HCT116 (cell line): ENCODE results near the gene CDC42EP4. TPM values are rescaled to one million over a fixed set of nuclear protein-coding genes. Genes with fewer than 3 reads are reported as not detected.

Source experiments
- ATAC-seq: fragments of 200-7000 bp; cut with Tn5 transposase; 2 replicates; pipeline ENCODE4 v1.9.1; 2020; ENCODE audit warnings: mild to moderate bottlenecking, moderate library complexity
- BruUV-seq: library from RNA; stranded (reverse); fragments of 400-500 nt; replicated peaks from 2 replicates; lab custom pipeline; 2021; lab: Mats Ljungman, UMichigan
- CTCF ChIA-PET: fragments of 300-600 bp; sonication (Branson Sonifier 250); formaldehyde crosslinking; loops from one replicate; lab custom pipeline; 2021; ENCODE audit warnings: antibody characterized with exemption; lab: Charles Lee
- POLR2A ChIA-PET: fragments of 300-600, 350-600 bp; sonication (Branson Sonifier 250); formaldehyde crosslinking; loops from one replicate; lab custom pipeline; 2021; ENCODE audit warnings: antibody characterized with exemption; lab: Charles Lee
- RAD21 ChIA-PET, 2 experiments: fragments of 300-600 bp; sonication (Branson Sonifier 250); formaldehyde crosslinking; loops; one replicate each; lab custom pipeline; 2023; ENCODE audit warnings: low total read pairs in 2 of 2; ENCODE audit not compliant: uncharacterized antibody in 2 of 2, unreplicated experiment in 2 of 2, low non-redundant PET in 1 of 2; lab: Charles Lee
- DNase-seq: peaks from one replicate; pipeline ENCODE4 v3.0.0-alpha.2; 2010; ENCODE audit warnings: low read depth, low spot score
- H2AFZ ChIP-seq: fragments of 200-600 bp; shearing (Covaris generic), sonication (generic); 2 replicates; pipeline ENCODE4 v1.6.1; 2017; ENCODE audit warnings: low read depth, mixed run types, mixed read lengths, antibody characterized with exemption, low read length; ENCODE audit not compliant: poor library complexity, severe bottlenecking
- H3K27ac ChIP-seq: 2 replicates; pipeline ENCODE4 v1.5.1; 2012; ENCODE audit warnings: low read depth, low read length
- H3K27me3 ChIP-seq: fragments of 200-600 bp; sonication (generic); 2 replicates; pipeline ENCODE4 v1.6.1; 2016; ENCODE audit warnings: mixed run types, low read length, mixed read lengths; ENCODE audit not compliant: insufficient read depth
- H3K36me3 ChIP-seq, 2 experiments: fragments of 200-500 bp in 1 of 2; fragments of 200-600 bp in 1 of 2; sonication (Bioruptor generic) in 1 of 2; sonication (generic) in 1 of 2; 2 replicates each; pipeline versions ENCODE4 v1.5.1 to v1.6.1; 2014 to 2016; ENCODE audit warnings: low read length in 2 of 2, inconsistent platforms in 1 of 2, mixed read lengths in 1 of 2, mixed run types in 1 of 2; ENCODE audit not compliant: insufficient read depth in 2 of 2, control insufficient read depth in 1 of 2
- H3K4me1 ChIP-seq, 2 experiments: fragments of 200-600 bp in 1 of 2; sonication (generic) in 1 of 2; 2 replicates each; pipeline versions ENCODE4 v1.5.1 to v1.6.1; 2012 to 2017; ENCODE audit warnings: low read length in 2 of 2, inconsistent platforms in 1 of 2, mild to moderate bottlenecking in 1 of 2, mixed read lengths in 1 of 2, mixed run types in 1 of 2, moderate library complexity in 1 of 2; ENCODE audit not compliant: insufficient read depth in 2 of 2, control insufficient read depth in 1 of 2
- H3K4me2 ChIP-seq: fragments of 200-600 bp; sonication (generic); 2 replicates; pipeline ENCODE4 v1.6.1; 2017; ENCODE audit warnings: mixed run types, low read length, mixed read lengths
- H3K4me3 ChIP-seq, 2 experiments: fragments of 200-600 bp in 1 of 2; sonication (generic) in 1 of 2; replicated peaks in 1 of 2; 2 replicates each; pipeline ENCODE4 v1.5.1; 2011 to 2016; ENCODE audit warnings: low read length in 2 of 2, control low read depth in 1 of 2, low read depth in 1 of 2, mild to moderate bottlenecking in 1 of 2, mixed read lengths in 1 of 2, mixed run types in 1 of 2
- H3K79me2 ChIP-seq: fragments of 200-600 bp; sonication (generic); 2 replicates; pipeline ENCODE4 v1.6.1; 2017; ENCODE audit warnings: mild to moderate bottlenecking, mixed run types, low read length, moderate library complexity, mixed read lengths; ENCODE audit not compliant: insufficient read depth
- H3K9ac ChIP-seq: fragments of 200-600 bp; sonication (generic); 2 replicates; pipeline ENCODE4 v1.6.1; 2016; ENCODE audit warnings: low read length, mixed read lengths
- H3K9me2 ChIP-seq: fragments of 200-600 bp; sonication (generic), shearing (Covaris generic); 2 replicates; pipeline ENCODE4 v1.6.1; 2017; ENCODE audit warnings: mixed run types, mild to moderate bottlenecking, moderate library complexity; ENCODE audit not compliant: insufficient read depth
- H3K9me3 ChIP-seq, 2 experiments: fragments of 200-500 bp in 1 of 2; fragments of 200-600 bp in 1 of 2; sonication (Bioruptor generic) in 1 of 2; sonication (generic) in 1 of 2; 2 replicates each; pipeline ENCODE4 v1.6.1; 2014 to 2017; ENCODE audit warnings: low read length in 2 of 2, mixed read lengths in 2 of 2, inconsistent platforms in 1 of 2, low read depth in 1 of 2, mild to moderate bottlenecking in 1 of 2, mixed run types in 1 of 2, moderate library complexity in 1 of 2; ENCODE audit not compliant: control insufficient read depth in 1 of 2, insufficient read depth in 1 of 2
- H4K20me1 ChIP-seq: fragments of 200-600 bp; sonication (generic), shearing (Covaris generic); 2 replicates; pipeline ENCODE4 v1.6.1; 2017; ENCODE audit warnings: mixed run types, mild to moderate bottlenecking, moderate library complexity; ENCODE audit not compliant: insufficient read depth
- ATF3 ChIP-seq: IDR thresholded peaks from 2 replicates; pipeline ENCODE4 v1.6.1; 2012
- CBX3 ChIP-seq: IDR thresholded peaks from 2 replicates; pipeline ENCODE4 v1.6.1; 2012; ENCODE audit warnings: low read depth
- EGR1 ChIP-seq: IDR thresholded peaks from 2 replicates; pipeline ENCODE4 v1.6.1; 2012; ENCODE audit warnings: low read depth
- ELF1 ChIP-seq: IDR thresholded peaks from 2 replicates; pipeline ENCODE4 v1.6.1; 2012; ENCODE audit warnings: low read depth, borderline replicate concordance
- EZH2 ChIP-seq: fragments of 200-600 bp; sonication (generic); IDR thresholded peaks from 2 replicates; pipeline ENCODE4 v1.6.1; 2017; ENCODE audit warnings: antibody characterized with exemption, mixed run types
- JUND ChIP-seq: IDR thresholded peaks from 2 replicates; pipeline ENCODE4 v1.6.1; 2012
- POLR2A ChIP-seq: IDR thresholded peaks from 2 replicates; pipeline ENCODE4 v1.7.0; 2011; ENCODE audit warnings: borderline replicate concordance; ENCODE audit not compliant: insufficient read depth, insufficient read length; ENCODE audit errors: extremely low read depth
- POLR2AphosphoS5 ChIP-seq: IDR thresholded peaks from 2 replicates; pipeline ENCODE4 v1.6.1; 2011; ENCODE audit warnings: mild to moderate bottlenecking, low read depth, low read length, moderate library complexity
- RAD21 ChIP-seq: IDR thresholded peaks from 2 replicates; pipeline ENCODE4 v1.6.1; 2012; ENCODE audit warnings: low read depth, mild to moderate bottlenecking
- SIN3A ChIP-seq: IDR thresholded peaks from 2 replicates; pipeline ENCODE4 v1.6.1; 2012; ENCODE audit warnings: low read depth
- SP1 ChIP-seq: IDR thresholded peaks from 2 replicates; pipeline ENCODE4 v1.6.1; 2012; ENCODE audit warnings: low read depth
- SRF ChIP-seq: IDR thresholded peaks from 2 replicates; pipeline ENCODE4 v1.6.1; 2012; ENCODE audit warnings: low read depth
- TCF7L2 ChIP-seq: IDR thresholded peaks from 2 replicates; pipeline ENCODE4 v1.7.0; 2011; ENCODE audit warnings: borderline replicate concordance, inconsistent platforms; ENCODE audit not compliant: insufficient read depth, insufficient read length; ENCODE audit errors: extremely low read depth
- ZFX ChIP-seq: fragments of 450-650 bp; IDR thresholded peaks from 2 replicates; pipeline ENCODE4 v1.6.1; 2017
- ZNF274 ChIP-seq: fragments of 200-500 bp; sonication (Bioruptor generic); IDR thresholded peaks from 2 replicates; pipeline ENCODE4 v1.6.1; 2014; ENCODE audit warnings: mild to moderate bottlenecking, low read depth, low read length, inconsistent platforms
- intact Hi-C: fragments of 100-400 bp; cut with micrococcal nuclease; formaldehyde crosslinking; loops from 2 replicates; pipeline ENCODE4 v1.10.0; 2022
- total RNA-seq: library from RNA; stranded (reverse); gene quantifications from one replicate; pipeline ENCODE4 v1.2.1, GENCODE V29; 2021; ENCODE audit not compliant: unreplicated experiment

Gene CDC42EP4
- total RNA-seq, 1 experiment from 2014 or later = 54.9 TPM

- Histone ChIP-seq H4K20me1 (no peaks in the 10 kb centered on the region), H3K27me3 (no peaks in the 10 kb centered on the region), H3K36me3 (peaks cover 8 to 28% of the 10 kb centered on the region in 2 experiments; a peak in 3 of 4 replicates), H3K79me2 (peaks cover 30% of the 10 kb centered on the region), H3K4me3 (no peak overlapping the region), H3K9me2 (no peaks in the 10 kb centered on the region), H3K9me3 (no peaks in the 10 kb centered on the region), H3K27ac (no peak overlapping the region), H3K4me1 (peaks cover 23 to 34% of the 10 kb centered on the region in 2 experiments), H2AFZ (no peak overlapping the region), H3K4me2 (no peak overlapping the region), H3K9ac (no peak overlapping the region)
- TF ChIP-seq RAD21 (no peak), JUND (no peak), POLR2AphosphoS5 (no peak), EZH2 (no peak), ATF3 (no peak), CBX3 (no peak), ZNF274 (no peak), ZFX (no peak), TCF7L2 (no peak), SP1 (no peak), POLR2A (no peak), SRF (no peak), EGR1 (no peak), SIN3A (no peak), ELF1 (no peak)
- RAD21 ChIA-PET = no interaction called here
- intact Hi-C loops = no loop called here
- ATAC-seq (no peak), DNase-seq (no peak)
- POLR2A ChIA-PET = no interaction called here
- BruUV-seq = no TSS peak
- CTCF ChIA-PET = no interaction called here
These were observed 27.4 kb downstream of the CDC42EP4 start for GRCh38 chr17:73284354-73284753.
